ENCODE measurements around the gene UBAC2. TPM values are rescaled to one million over a fixed set of nuclear protein-coding genes. Genes with fewer than 3 reads are reported as not detected.

Gene UBAC2
- polyA plus RNA-seq, 1 experiment: 71.4 TPM

GRCh38 chr13:99211421-99212035 lies 10.9 kb downstream of the UBAC2 start:
- H3K27me3 ChIP-seq (ENCODE audit: control insufficient read depth, insufficient read depth, low read length): no peaks in the 10 kb centered on the region
- no peak for DNase-seq (ENCODE audit: low read depth, low spot score)
- no peaks in the 10 kb centered on the region for H3K9me3 ChIP-seq (ENCODE audit: control insufficient read depth, insufficient read depth, low read length)
- no peak for TF ChIP-seq CTCF (IDR thresholded peaks at IDR 0.05; ENCODE audit: low read depth, low read length)
- no peak overlapping the region for H3K27ac ChIP-seq (ENCODE audit: low read depth, low read length)
- POLR2A ChIA-PET: no interaction called here
- CTCF ChIA-PET: interaction anchor here (1.2 kb wide), 1 partner anchor 10 kb away, joined by 5 read pairs; no protein-coding TSS in a partner anchor
- H3K4me3 ChIP-seq (ENCODE audit: low read depth, low read length): no peak overlapping the region

GRCh38 chr13:99214232-99214631 lies 13.6 kb downstream of the UBAC2 start:
- Histone ChIP-seq H3K9me3 (ENCODE audit: control insufficient read depth, insufficient read depth, low read length) (no peaks in the 10 kb centered on the region), H3K27me3 (ENCODE audit: control insufficient read depth, insufficient read depth, low read length) (no peaks in the 10 kb centered on the region), H3K4me3 (ENCODE audit: low read depth, low read length) (no peak overlapping the region), H3K27ac (ENCODE audit: low read depth, low read length) (no peak overlapping the region)
- no peak for DNase-seq (ENCODE audit: low read depth, low spot score)
- POLR2A ChIA-PET: no interaction called here
- CTCF ChIA-PET: interaction anchor here (1.0 kb wide), 1 partner anchor 223 kb away, joined by 3 read pairs; no protein-coding TSS in a partner anchor
- TF ChIP-seq CTCF (IDR thresholded peaks at IDR 0.05; ENCODE audit: low read depth, low read length): no peak

- no peaks in the 10 kb centered on the region for H3K27me3 ChIP-seq (ENCODE audit: control insufficient read depth, insufficient read depth, low read length)
- H3K27ac ChIP-seq (ENCODE audit: low read depth, low read length): no peak overlapping the region
- TF ChIP-seq CTCF (IDR thresholded peaks at IDR 0.05; ENCODE audit: low read depth, low read length): no peak
- H3K9me3 ChIP-seq (ENCODE audit: control insufficient read depth, insufficient read depth, low read length): no peaks in the 10 kb centered on the region
- DNase-seq (ENCODE audit: low read depth, low spot score): no peak
- ChIA-PET CTCF (interaction anchor here (0.8 to 1.0 kb wide), 3 partner anchors 33 to 223 kb away, joined by 3 to 6 read pairs (median 6); no protein-coding TSS in a partner anchor), POLR2A (no interaction called here)
- no peak overlapping the region for H3K4me3 ChIP-seq (ENCODE audit: low read depth, low read length)
Measured at GRCh38 chr13:99214731-99215130, 14.1 kb downstream of the UBAC2 start.

- POLR2A ChIA-PET: no interaction called here
- CTCF ChIA-PET: interaction anchor here (0.8 to 1.0 kb wide), 3 partner anchors 34 to 222 kb away, joined by 3 to 6 read pairs (median 6); no protein-coding TSS in a partner anchor
- no peak overlapping the region for H3K27ac ChIP-seq (ENCODE audit: low read depth, low read length)
- H3K27me3 ChIP-seq (ENCODE audit: control insufficient read depth, insufficient read depth, low read length): no peaks in the 10 kb centered on the region
- H3K4me3 ChIP-seq (ENCODE audit: low read depth, low read length): no peak overlapping the region
- TF ChIP-seq CTCF (IDR thresholded peaks at IDR 0.05; ENCODE audit: low read depth, low read length): no peak
- no peaks in the 10 kb centered on the region for H3K9me3 ChIP-seq (ENCODE audit: control insufficient read depth, insufficient read depth, low read length)
- DNase-seq (ENCODE audit: low read depth, low spot score): no peak
Measured at GRCh38 chr13:99215184-99215830, 14.7 kb downstream of the UBAC2 start.

- TF ChIP-seq CTCF (IDR thresholded peaks at IDR 0.05; ENCODE audit: low read depth, low read length): no peak
- H3K9me3 ChIP-seq (ENCODE audit: control insufficient read depth, insufficient read depth, low read length): no peaks in the 10 kb centered on the region
- H3K4me3 ChIP-seq (ENCODE audit: low read depth, low read length): no peak overlapping the region
- no peak for DNase-seq (ENCODE audit: low read depth, low spot score)
- ChIA-PET CTCF (no interaction called here), POLR2A (no interaction called here)
- no peaks in the 10 kb centered on the region for H3K27me3 ChIP-seq (ENCODE audit: control insufficient read depth, insufficient read depth, low read length)
- H3K27ac ChIP-seq (ENCODE audit: low read depth, low read length): no peak overlapping the region
Measured at GRCh38 chr13:99217461-99218110, 16.9 kb downstream of the UBAC2 start.

All from AG04450 (cell line).